Bronchial epithelial cell (primary cell): ENCODE data around the gene MAP4K3. TPM values are rescaled to one million over a fixed set of nuclear protein-coding genes. Genes with fewer than 3 reads are reported as not detected.
A peak's percentile ranks its signal among the peaks of the same experiment; 100 is the strongest.
"Not testable (repeated sequence)": the region's sequence is repeated elsewhere in the genome, so short reads cannot be mapped to it uniquely, and the experiment has no call there.

Source experiments
- DNase-seq: peaks from one replicate; pipeline ENCODE4 v3.0.0-alpha.2; 2010; ENCODE audit warnings: low read depth
- FAIRE-seq: peaks from 2 replicates; lab custom pipeline; 2011; peaks lifted over from hg19 to GRCh38; lab: Jason Lieb, UNC
- H3K27me3 ChIP-seq: 2 replicates; pipeline ENCODE4 v1.5.1; 2011; ENCODE audit warnings: low read length; ENCODE audit not compliant: control insufficient read depth, insufficient read depth
- H3K36me3 ChIP-seq: 2 replicates; pipeline ENCODE4 v1.5.1; 2011; ENCODE audit warnings: low read length; ENCODE audit not compliant: control insufficient read depth, insufficient read depth
- H3K4me3 ChIP-seq: 2 replicates; pipeline ENCODE4 v1.5.1; 2011; ENCODE audit warnings: mild to moderate bottlenecking, low read depth, low read length, control low read depth
- total RNA-seq: library from RNA; depleted of rRNA; stranded (reverse); fragments of >200 nt; gene quantifications from 2 replicates; pipeline ENCODE4 v1.2.1, GENCODE V29; 2014
- TF ChIP-seq, protein P1 (sequence below): IDR thresholded peaks from 2 replicates; pipeline ENCODE4 v1.5.1; 2011; ENCODE audit warnings: mild to moderate bottlenecking, moderate library complexity, low read length, control low read depth, inconsistent platforms; ENCODE audit not compliant: insufficient read depth, severe bottlenecking

MAP4K3 gene
- total RNA-seq, 1 donor from 2014 or later: 19.7 TPM

DNA sequence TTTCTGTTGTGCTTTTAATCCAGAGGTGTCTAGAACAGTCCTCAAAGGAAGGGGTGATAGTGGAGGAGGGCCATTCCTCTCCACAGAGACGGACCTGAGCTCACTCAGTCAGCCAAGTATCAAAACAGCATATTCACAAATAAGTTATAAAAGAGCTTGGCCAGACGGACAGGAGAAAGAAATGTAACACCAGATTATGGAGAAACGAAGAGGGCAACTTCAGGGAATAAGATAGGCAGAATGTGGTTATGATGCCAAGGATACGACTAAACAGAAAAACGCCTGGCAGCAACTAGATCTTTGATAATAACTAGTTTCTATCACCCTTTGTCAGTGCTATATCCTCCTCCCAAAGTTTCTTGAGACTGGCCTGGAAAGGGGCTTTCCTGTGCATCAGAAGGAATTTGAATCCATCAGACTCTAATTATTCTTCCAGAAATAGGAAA is 42.5 kb downstream of the MAP4K3 start:
- Histone ChIP-seq H3K4me3 (no peak overlapping the region), H3K36me3 (no peaks in the 10 kb centered on the region), H3K27me3 (no peaks in the 10 kb centered on the region)
- TF ChIP-seq, protein P1, sequence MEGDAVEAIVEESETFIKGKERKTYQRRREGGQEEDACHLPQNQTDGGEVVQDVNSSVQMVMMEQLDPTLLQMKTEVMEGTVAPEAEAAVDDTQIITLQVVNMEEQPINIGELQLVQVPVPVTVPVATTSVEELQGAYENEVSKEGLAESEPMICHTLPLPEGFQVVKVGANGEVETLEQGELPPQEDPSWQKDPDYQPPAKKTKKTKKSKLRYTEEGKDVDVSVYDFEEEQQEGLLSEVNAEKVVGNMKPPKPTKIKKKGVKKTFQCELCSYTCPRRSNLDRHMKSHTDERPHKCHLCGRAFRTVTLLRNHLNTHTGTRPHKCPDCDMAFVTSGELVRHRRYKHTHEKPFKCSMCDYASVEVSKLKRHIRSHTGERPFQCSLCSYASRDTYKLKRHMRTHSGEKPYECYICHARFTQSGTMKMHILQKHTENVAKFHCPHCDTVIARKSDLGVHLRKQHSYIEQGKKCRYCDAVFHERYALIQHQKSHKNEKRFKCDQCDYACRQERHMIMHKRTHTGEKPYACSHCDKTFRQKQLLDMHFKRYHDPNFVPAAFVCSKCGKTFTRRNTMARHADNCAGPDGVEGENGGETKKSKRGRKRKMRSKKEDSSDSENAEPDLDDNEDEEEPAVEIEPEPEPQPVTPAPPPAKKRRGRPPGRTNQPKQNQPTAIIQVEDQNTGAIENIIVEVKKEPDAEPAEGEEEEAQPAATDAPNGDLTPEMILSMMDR: no peak
- FAIRE-seq: no peak
- no peak for DNase-seq

DNA sequence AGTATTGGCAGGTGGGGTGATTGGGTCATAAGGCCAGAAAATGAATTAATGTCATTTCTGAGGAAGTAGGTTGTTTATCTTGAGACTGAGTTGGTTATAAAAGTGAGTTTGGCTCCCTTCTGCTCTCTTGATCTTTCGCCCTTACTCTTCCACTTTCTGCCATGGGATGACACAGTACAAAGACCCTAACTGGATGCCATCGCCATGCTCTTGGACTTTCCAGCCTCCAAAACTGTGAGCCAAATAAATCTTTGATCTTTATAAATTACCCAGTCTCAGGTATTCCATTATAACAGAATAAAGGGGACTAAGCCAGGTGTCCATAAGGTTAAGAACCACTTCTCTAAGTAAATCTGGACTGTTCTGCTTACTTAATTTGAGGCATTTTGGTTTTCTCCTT is 44.4 kb downstream of the MAP4K3 start:
- DNase-seq: no peak
- TF ChIP-seq, protein P1: no peak
- FAIRE-seq: no peak
- H3K27me3 ChIP-seq: no peaks in the 10 kb centered on the region
- H3K4me3 ChIP-seq: no peak overlapping the region
- no peaks in the 10 kb centered on the region for H3K36me3 ChIP-seq

DNA sequence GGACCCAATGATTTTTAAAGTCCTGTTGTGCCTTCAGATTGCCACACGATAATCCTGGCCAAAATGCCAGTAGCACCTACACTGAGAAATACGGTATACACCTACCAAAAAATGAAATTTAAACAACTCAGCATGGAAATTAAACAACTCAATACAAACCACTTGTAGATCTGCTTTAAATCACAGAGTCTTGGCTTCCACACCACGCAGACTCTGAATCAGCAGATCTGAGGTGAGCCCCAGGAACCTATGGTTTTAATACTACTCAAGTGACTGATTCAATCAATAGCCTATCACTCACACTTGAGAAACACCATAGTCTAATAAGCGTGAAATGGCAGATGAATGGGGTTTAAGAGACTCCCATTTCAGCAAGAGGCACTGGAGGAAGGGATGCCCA is 46.9 kb downstream of the MAP4K3 start:
- no peak overlapping the region for H3K4me3 ChIP-seq
- FAIRE-seq: no peak
- TF ChIP-seq, protein P1: no peak
- DNase-seq: no peak
- H3K36me3 ChIP-seq: no peaks in the 10 kb centered on the region
- H3K27me3 ChIP-seq: no peaks in the 10 kb centered on the region

DNA sequence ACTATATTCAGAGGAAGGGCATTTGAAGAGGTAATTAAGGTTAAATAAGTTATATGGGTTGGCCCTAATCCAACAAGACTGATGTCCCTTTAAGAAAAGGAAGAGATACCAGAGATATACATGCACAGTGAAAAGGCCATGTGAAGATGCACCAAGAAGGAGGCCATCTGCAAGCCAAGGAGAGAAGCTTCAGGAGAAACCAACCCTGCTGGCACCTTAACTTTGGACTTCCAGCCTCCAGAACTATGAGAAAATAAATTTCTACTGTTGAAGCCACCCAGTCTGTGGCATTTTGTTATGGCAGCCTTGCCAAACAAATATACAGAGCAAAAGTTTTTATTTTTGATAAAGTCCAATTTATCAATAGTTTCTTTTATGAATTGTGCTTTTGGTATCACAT is 51.0 kb downstream of the MAP4K3 start:
- DNase-seq: no peak
- FAIRE-seq: no peak
- no peaks in the 10 kb centered on the region for H3K36me3 ChIP-seq
- TF ChIP-seq, protein P1: no peak
- no peaks in the 10 kb centered on the region for H3K27me3 ChIP-seq
- no peak overlapping the region for H3K4me3 ChIP-seq

DNA sequence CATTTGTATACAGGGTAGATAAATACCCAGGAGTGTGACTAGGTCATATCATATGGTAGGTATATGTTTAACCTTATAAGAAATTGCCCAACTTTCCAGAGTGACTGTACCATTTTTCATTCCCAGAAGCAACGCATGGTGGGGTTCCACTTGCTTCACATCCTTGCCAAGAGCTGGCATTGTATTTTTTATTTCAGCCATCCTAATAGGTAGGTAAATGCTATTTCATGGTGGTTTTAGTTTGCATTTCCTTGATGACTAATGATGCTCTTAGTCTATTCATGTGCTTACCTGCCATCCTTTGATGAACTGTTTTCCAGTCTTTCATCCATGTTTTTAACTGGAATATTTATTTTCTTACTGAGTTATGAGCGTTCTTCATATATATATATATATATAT is 51.9 kb downstream of the MAP4K3 start:
- DNase-seq (peak; percentile 97), FAIRE-seq (peak; percentile 52)
- Histone ChIP-seq H3K36me3 (no peaks in the 10 kb centered on the region), H3K4me3 (no peak overlapping the region), H3K27me3 (no peaks in the 10 kb centered on the region)
- TF ChIP-seq, protein P1: no peak

DNA sequence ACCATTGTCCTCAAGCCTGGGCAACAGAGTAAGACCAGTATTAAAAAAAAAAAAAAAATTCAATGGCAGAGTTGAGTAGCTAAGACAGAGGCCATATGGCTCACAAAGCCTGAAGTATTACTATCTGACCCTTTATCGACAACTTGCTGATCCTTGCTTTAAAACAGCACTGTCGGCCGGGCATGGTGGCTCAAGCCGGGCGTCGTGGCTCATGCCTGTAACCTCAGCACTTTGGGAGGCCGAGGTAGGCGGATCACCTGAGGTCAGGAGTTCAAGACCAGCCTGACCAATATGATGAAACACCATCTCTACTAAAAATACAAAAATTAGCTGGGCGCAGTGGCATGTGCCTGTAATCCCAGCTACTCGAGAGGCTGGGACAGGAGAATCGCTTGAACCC is 53.0 kb downstream of the MAP4K3 start:
- not testable (repeated sequence) for H3K27me3 ChIP-seq, DNase-seq, FAIRE-seq, H3K36me3 ChIP-seq, H3K4me3 ChIP-seq
